Measurements from ENCODE around the gene FUT1. TPM values are rescaled to one million over a fixed set of nuclear protein-coding genes. Genes with fewer than 3 reads are reported as not detected.
A peak's percentile ranks its signal among the peaks of the same experiment; 100 is the strongest.
"Not testable (repeated sequence)": the region's sequence is repeated elsewhere in the genome, so short reads cannot be mapped to it uniquely, and the experiment has no call there.

Gene FUT1
- total RNA-seq, 4 donors from 2014 or later: 0.98 to 4.2 (median 2.4) TPM

DNA sequence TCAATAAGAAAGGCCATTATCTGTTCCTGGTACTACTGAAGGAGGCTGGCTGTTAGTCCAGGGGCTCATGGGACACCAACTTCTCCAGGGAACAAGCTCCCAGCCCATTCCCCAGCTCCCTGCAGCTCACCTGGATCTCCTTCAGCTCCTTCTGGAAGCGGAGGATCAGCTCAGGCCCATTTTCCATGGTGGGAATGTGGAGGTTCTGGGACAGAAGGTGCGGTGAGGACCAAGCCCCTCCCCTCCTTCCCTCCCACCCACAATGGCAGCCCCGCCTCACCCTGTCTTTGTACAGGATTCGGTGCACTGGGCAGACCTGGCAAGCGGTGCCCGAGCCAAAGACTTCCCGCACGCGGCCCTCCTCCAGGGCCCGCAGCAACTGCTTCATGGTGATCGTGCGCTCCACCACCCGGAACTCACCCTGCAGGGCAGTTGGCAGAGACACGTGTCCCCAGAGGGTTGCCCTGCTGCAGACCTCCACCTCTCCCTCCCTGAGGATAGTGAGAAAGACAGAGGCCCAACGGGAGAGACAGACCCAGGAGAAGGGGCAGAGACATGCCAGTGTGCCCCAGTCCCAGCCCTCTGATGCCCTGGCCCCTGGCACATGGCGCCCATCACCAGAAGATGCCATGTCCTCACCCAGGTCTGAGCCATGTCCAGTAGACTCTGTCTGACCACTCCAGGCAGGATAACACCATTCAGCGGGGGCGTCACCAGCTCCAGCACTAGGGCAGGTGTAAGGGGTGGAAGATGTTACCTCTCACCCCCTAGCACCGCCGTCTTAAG, 44.0 kb upstream of the FUT1 start:
- TF ChIP-seq POLR2A (IDR thresholded peaks at IDR 0.05): no peak
- TF ChIP-seq EP300 (IDR thresholded peaks at IDR 0.05): no peak
- TF ChIP-seq, protein P1, sequence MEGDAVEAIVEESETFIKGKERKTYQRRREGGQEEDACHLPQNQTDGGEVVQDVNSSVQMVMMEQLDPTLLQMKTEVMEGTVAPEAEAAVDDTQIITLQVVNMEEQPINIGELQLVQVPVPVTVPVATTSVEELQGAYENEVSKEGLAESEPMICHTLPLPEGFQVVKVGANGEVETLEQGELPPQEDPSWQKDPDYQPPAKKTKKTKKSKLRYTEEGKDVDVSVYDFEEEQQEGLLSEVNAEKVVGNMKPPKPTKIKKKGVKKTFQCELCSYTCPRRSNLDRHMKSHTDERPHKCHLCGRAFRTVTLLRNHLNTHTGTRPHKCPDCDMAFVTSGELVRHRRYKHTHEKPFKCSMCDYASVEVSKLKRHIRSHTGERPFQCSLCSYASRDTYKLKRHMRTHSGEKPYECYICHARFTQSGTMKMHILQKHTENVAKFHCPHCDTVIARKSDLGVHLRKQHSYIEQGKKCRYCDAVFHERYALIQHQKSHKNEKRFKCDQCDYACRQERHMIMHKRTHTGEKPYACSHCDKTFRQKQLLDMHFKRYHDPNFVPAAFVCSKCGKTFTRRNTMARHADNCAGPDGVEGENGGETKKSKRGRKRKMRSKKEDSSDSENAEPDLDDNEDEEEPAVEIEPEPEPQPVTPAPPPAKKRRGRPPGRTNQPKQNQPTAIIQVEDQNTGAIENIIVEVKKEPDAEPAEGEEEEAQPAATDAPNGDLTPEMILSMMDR (IDR thresholded peaks at IDR 0.05): no peak
- Histone ChIP-seq H3K36me3 (peaks cover 0 to 36% (median 0%) of the 10 kb centered on the region in 3 donors), H3K27me3 (no peaks in the 10 kb centered on the region), H3K27ac (peak overlapping the region; percentile 50 to 95 (median 69)), H3K4me3 (no peak overlapping the region), H3K4me1 (peaks cover 0 to 22% (median 6%) of the 10 kb centered on the region in 4 donors), H3K9me3 (no peaks in the 10 kb centered on the region)
- no peak for DNase-seq (ENCODE audit: low spot score in 2 of 2)
- 81 to 87% methylated on average over 20 of the region's 20 CpGs for WGBS, 2 donors

DNA sequence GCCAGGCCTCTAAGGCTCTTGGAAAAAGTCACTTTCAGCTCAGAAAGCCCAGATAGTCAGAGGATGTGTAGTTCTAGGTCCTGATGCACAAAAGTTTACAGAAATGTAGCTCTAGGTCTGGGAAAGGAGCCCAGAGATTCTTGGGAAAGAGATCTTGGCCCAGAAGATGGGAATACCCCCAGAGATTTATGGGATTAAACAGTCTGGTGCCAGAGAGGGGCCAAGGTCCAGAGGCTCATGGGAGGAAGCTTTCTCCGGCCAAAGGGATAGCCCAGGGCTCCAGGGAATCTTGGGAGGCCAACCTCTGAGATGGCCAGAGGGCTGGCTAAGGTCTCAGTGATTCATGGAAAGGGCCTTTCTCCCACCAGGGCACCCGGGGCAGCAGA, 43.2 kb upstream of the FUT1 start:
- DNase-seq (ENCODE audit: low spot score in 2 of 2): no peak
- Histone ChIP-seq H3K4me1 (peaks cover 0 to 22% (median 6%) of the 10 kb centered on the region in 4 donors), H3K27me3 (no peaks in the 10 kb centered on the region), H3K4me3 (peak overlapping the region in 2 of 4 donors; percentile 32 to 47), H3K36me3 (peaks cover 0 to 36% (median 0%) of the 10 kb centered on the region in 3 donors), H3K27ac (peak overlapping the region; percentile 50 to 95 (median 69)), H3K9me3 (no peaks in the 10 kb centered on the region)
- 29 to 39% methylated on average over 2 of the region's 2 CpGs for WGBS, 2 donors
- TF ChIP-seq EP300 (IDR thresholded peaks at IDR 0.05) (no peak), POLR2A (IDR thresholded peaks at IDR 0.05) (no peak)
- TF ChIP-seq, protein P1 (IDR thresholded peaks at IDR 0.05): no peak

DNA sequence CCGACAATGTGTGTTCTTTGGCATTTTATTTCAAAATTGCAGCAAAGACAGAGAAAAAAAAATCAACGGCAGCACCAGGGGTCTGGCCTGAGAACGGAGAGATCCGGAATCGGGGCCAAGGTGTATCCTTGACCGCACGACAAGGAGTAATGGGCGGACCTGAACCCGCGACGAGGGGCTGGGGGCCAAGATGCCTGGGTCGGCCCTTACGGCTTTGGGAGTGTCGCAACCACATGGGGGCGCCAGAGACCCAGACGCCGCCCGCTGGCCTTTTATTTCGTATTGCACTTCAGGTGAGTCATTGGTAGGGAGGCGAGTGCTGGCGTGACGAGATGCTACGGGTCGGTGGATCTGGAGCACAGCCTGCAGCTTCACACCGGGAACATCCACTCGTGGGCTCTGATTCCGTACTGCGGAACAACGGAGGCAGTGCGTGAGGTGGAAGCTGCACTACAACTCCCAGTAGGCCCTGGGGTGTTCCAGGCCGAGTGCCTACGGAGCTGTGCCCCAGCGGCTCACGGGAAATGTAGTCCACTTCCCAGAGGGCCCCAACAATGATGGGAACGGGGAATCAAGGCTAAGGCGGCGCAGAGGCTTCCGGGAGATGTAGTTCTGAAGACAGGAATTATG, 42.7 kb upstream of the FUT1 start:
- Histone ChIP-seq H3K4me1 (peaks cover 0 to 22% (median 6%) of the 10 kb centered on the region in 4 donors), H3K9me3 (no peaks in the 10 kb centered on the region), H3K4me3 (peak overlapping the region; percentile 23 to 47 (median 38)), H3K27me3 (no peaks in the 10 kb centered on the region), H3K36me3 (peaks cover 0 to 36% (median 0%) of the 10 kb centered on the region in 3 donors), H3K27ac (peak overlapping the region; percentile 52 to 95 (median 83))
- 4 to 7% methylated on average over 27 to 32 of the region's 38 CpGs for WGBS, 2 donors
- TF ChIP-seq, protein P1 (IDR thresholded peaks at IDR 0.05): peak; percentile 94 to 99 (median 97)
- peak; percentile 8 to 16 for TF ChIP-seq POLR2A (IDR thresholded peaks at IDR 0.05)
- TF ChIP-seq EP300 (IDR thresholded peaks at IDR 0.05): peak; percentile 57 to 78
- peak; percentile 81 to 90 for DNase-seq (ENCODE audit: low spot score in 2 of 2)

DNA sequence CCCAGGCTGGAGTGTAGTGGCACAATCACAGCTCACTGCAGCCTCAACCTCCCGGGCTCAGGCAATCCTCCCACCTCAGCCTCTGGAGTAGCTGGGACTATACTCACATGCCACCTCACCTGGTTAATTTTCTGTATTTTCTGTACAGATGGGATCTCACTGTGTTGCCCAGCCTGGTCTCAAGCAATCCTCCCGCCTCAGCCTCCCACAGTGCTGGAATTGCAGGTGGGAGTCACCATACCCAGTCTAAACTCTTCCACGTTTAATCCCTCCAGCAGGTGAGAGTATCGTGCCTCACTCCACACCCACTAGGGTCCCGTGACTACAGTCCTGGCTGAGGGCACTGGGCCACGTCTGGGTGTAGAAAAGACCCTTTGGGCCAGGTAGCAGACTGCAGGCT, 41.9 kb upstream of the FUT1 start:
- peaks cover 0 to 22% (median 6%) of the 10 kb centered on the region in 4 donors for H3K4me1 ChIP-seq
- H3K9me3 ChIP-seq: no peaks in the 10 kb centered on the region
- H3K36me3 ChIP-seq: peaks cover 0 to 28% (median 0%) of the 10 kb centered on the region in 3 donors
- TF ChIP-seq POLR2A (IDR thresholded peaks at IDR 0.05): no peak
- no peak overlapping the region for H3K4me3 ChIP-seq
- 73 to 79% methylated on average over 6 of the region's 6 CpGs for WGBS, 2 donors
- peak overlapping the region in 3 of 4 donors; percentile 52 to 95 (median 86) for H3K27ac ChIP-seq
- H3K27me3 ChIP-seq: no peaks in the 10 kb centered on the region
- no peak for DNase-seq (ENCODE audit: low spot score in 2 of 2)

DNA sequence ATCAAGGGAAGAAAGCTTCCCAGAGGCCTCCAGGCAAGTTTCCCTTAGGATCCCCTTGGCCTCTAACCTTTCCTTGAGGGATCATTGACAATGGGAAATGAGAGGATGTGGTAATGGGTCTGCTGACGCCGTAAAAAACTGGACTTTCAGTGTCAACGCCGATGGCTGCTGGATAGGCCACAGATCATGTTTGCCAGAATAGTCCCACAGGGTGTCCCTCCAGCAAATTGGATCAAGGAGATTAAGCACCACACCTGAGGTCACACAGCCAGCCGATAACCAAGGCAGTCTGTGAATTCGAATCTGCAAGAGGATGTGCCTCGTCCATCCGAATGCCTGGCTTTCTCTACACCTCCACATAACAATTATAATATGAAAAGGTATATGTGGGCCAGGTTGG, 40.8 kb upstream of the FUT1 start:
- Histone ChIP-seq H3K4me1 (peaks cover 0 to 22% (median 6%) of the 10 kb centered on the region in 4 donors), H3K36me3 (peaks cover 0 to 20% (median 0%) of the 10 kb centered on the region in 3 donors), H3K27me3 (no peaks in the 10 kb centered on the region), H3K4me3 (no peak overlapping the region), H3K9me3 (no peaks in the 10 kb centered on the region), H3K27ac (no peak overlapping the region)
- no peak for DNase-seq (ENCODE audit: low spot score in 2 of 2)
- no peak for TF ChIP-seq EP300 (IDR thresholded peaks at IDR 0.05)
- TF ChIP-seq POLR2A (IDR thresholded peaks at IDR 0.05): no peak
- TF ChIP-seq, protein P1 (IDR thresholded peaks at IDR 0.05): no peak
- WGBS, 2 donors: 74 to 75% methylated on average over 8 of the region's 8 CpGs

DNA sequence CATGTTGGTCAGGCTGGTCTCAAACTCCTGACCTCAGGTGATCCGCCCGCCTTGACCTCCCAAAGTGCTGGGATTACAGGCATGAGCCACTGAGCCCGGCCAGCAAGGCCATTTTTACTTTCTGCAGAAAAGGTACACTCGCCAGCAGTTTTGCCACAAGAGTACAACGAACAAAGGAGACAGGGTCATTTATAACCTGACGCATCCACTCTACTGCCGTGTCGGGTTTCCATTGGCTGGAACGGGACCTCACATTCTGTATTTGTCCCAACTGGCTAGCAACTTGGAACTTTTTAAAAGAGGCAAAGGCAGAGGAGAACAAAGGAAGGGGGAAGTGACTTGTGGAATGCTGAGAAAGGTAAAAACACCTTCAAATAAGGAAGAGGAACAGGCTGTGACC, 34.9 kb upstream of the FUT1 start:
- WGBS, 2 donors: 86 to 93% methylated on average over 9 of the region's 9 CpGs
- not testable (repeated sequence) for H3K27ac ChIP-seq; H3K4me3 ChIP-seq; H3K36me3 ChIP-seq; H3K4me1 ChIP-seq; H3K27me3 ChIP-seq; DNase-seq (ENCODE audit: low spot score in 2 of 2); H3K9me3 ChIP-seq

DNA sequence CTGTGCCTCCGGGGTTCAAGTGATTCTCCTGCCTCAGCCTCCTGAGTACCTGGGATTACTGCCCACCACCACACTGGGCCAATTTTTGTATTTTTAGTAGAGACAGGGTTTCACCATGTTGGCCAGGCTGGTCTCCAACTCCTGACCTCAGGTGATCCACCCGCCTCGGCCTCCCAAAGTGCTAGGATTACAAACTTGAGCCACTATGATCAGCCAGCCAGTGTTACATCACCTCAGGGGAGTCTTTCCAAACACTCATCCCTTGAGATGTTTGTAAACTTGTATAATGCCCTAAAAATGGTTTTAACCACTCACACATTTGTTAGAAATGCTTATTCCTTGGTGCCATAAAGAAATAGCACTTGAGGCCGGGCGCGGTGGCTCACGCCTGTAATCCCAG, 34.0 kb upstream of the FUT1 start:
- H3K4me3 ChIP-seq; H3K9me3 ChIP-seq; H3K36me3 ChIP-seq; DNase-seq (ENCODE audit: low spot score in 2 of 2); H3K27me3 ChIP-seq; H3K27ac ChIP-seq: not testable (repeated sequence)
- peaks cover 0 to 10% (median 2%) of the 10 kb centered on the region in 4 donors for H3K4me1 ChIP-seq
- WGBS, 2 donors: 93 to 96% methylated on average over 7 of the region's 7 CpGs

Measured in tibial nerve (tissue), 4 donors.